B cell (primary cell): ENCODE measurements around the gene CDK6.

Source experiments
- EZH2 ChIP-seq: IDR thresholded peaks from 2 replicates; pipeline ENCODE4 v1.6.1; 2012; ENCODE audit warnings: borderline replicate concordance, low read depth, mild to moderate bottlenecking, moderate library complexity, low read length; ENCODE audit not compliant: insufficient read depth, poor library complexity, severe bottlenecking
- TF ChIP-seq, protein P1 (sequence below): fragments of 200-600 bp; IDR thresholded peaks from one replicate; pipeline ENCODE4 v1.8.0; 2022; ENCODE audit warnings: antibody characterized with exemption, mild to moderate bottlenecking

DNA sequence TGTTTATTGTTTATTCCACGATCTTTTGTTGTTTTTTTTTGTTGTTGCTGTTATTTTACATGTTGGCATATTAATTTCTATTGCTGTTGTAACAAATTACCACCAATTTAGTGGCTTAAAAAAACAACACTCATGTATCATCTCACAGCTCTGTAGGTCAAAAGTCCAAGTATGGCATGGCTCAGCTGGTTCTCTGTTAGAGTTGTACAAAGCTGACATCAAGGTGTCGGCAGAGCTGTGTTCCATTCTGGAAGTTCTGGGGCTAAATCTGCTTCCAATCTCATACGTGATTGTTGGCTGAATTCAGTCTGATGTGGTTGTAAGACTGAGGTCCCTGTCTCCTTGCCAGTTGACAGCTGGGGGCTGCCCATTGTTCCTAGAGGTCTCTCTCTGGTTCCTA is 186.0 kb downstream of the CDK6 start:
- TF ChIP-seq, protein P1, sequence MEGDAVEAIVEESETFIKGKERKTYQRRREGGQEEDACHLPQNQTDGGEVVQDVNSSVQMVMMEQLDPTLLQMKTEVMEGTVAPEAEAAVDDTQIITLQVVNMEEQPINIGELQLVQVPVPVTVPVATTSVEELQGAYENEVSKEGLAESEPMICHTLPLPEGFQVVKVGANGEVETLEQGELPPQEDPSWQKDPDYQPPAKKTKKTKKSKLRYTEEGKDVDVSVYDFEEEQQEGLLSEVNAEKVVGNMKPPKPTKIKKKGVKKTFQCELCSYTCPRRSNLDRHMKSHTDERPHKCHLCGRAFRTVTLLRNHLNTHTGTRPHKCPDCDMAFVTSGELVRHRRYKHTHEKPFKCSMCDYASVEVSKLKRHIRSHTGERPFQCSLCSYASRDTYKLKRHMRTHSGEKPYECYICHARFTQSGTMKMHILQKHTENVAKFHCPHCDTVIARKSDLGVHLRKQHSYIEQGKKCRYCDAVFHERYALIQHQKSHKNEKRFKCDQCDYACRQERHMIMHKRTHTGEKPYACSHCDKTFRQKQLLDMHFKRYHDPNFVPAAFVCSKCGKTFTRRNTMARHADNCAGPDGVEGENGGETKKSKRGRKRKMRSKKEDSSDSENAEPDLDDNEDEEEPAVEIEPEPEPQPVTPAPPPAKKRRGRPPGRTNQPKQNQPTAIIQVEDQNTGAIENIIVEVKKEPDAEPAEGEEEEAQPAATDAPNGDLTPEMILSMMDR: no peak
- no peak for TF ChIP-seq EZH2
